Astrocyte of the spinal cord (primary cell): ENCODE measurements around the gene ADGRG7.

ENCODE experiments used
- DNase-seq: peaks from one replicate; pipeline ENCODE4 v3.0.0; 2011; ENCODE audit warnings: low read depth, low spot score
- H3K4me3 ChIP-seq: 2 replicates; pipeline ENCODE4 v1.5.1; 2011; ENCODE audit warnings: low read depth, mild to moderate bottlenecking, low read length, moderate library complexity
- in situ Hi-C: cut with HindIII; loops from 2 replicates; pipeline ENCODE4 v1.10.0; 2017; ENCODE audit warnings: low sequenced_read_pairs
- TF ChIP-seq, protein P1 (sequence below): IDR thresholded peaks from 2 replicates; pipeline ENCODE4 v1.5.1; 2012; ENCODE audit warnings: low read depth, mild to moderate bottlenecking, low read length, inconsistent platforms

ADGRG7 gene

DNA sequence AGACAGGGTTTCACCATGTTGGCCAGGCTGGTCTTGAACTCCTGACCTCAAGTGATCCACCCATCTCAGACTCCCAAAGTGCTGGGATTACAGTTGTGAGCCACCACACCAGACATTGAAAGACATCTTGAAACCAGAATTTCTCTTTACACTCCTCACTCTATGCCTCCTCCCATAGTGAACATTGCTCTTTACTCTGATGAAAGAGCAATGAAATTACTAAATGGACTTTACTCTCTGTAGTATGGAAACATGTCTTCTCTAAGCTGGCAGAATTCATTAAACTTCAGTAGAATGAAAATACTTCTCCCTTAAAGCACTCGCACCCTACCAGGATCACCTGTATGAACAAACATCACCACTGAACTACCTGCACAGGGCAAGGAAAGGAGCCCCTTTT, 72.1 kb downstream of the ADGRG7 start:
- TF ChIP-seq, protein P1, sequence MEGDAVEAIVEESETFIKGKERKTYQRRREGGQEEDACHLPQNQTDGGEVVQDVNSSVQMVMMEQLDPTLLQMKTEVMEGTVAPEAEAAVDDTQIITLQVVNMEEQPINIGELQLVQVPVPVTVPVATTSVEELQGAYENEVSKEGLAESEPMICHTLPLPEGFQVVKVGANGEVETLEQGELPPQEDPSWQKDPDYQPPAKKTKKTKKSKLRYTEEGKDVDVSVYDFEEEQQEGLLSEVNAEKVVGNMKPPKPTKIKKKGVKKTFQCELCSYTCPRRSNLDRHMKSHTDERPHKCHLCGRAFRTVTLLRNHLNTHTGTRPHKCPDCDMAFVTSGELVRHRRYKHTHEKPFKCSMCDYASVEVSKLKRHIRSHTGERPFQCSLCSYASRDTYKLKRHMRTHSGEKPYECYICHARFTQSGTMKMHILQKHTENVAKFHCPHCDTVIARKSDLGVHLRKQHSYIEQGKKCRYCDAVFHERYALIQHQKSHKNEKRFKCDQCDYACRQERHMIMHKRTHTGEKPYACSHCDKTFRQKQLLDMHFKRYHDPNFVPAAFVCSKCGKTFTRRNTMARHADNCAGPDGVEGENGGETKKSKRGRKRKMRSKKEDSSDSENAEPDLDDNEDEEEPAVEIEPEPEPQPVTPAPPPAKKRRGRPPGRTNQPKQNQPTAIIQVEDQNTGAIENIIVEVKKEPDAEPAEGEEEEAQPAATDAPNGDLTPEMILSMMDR, result no peak
- no peak for DNase-seq
- H3K4me3 ChIP-seq, result no peak overlapping the region
- in situ Hi-C loops, result no loop called here

DNA sequence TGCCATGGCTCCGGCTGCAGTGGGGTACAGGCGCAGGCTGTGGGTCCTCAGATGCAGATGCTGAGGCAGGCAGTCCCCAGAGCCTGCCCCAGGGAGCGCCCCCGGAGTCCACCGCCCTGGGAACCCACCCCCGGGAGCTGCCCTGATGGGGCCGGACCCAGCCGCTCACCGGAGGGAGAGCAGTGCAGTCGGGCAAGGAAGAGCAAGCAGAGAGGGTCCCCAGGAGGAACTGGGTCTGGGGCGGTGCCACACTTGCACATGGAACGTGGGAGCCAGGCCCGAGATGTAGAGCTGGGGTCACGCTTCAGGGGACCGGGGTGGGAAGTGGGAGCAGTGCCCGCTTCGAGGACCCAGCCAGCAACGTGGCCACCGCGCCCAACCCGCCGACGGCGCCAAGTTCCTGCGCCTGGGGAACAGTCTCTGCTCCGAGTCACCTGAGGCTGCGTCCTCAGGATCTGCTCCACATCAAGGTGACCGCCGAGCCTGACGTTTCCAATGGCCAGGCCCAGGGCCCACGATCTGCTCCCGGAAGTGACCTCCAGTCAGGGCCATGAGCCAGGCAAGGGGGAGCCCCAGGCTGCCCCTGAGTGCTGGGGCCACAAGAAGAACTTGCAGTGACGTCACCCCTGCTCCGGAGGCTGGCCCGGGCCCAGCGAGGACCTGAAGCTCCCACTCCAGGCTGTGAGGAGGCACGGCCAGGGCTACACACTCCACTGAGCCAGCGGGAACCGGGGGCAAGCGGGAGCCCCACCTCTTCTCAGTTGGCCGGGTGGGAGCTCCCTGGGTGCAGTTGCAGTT, 72.9 kb downstream of the ADGRG7 start:
- H3K4me3 ChIP-seq, result no peak overlapping the region
- DNase-seq, result no peak
- in situ Hi-C loops, result no loop called here
- TF ChIP-seq, protein P1, result no peak

DNA sequence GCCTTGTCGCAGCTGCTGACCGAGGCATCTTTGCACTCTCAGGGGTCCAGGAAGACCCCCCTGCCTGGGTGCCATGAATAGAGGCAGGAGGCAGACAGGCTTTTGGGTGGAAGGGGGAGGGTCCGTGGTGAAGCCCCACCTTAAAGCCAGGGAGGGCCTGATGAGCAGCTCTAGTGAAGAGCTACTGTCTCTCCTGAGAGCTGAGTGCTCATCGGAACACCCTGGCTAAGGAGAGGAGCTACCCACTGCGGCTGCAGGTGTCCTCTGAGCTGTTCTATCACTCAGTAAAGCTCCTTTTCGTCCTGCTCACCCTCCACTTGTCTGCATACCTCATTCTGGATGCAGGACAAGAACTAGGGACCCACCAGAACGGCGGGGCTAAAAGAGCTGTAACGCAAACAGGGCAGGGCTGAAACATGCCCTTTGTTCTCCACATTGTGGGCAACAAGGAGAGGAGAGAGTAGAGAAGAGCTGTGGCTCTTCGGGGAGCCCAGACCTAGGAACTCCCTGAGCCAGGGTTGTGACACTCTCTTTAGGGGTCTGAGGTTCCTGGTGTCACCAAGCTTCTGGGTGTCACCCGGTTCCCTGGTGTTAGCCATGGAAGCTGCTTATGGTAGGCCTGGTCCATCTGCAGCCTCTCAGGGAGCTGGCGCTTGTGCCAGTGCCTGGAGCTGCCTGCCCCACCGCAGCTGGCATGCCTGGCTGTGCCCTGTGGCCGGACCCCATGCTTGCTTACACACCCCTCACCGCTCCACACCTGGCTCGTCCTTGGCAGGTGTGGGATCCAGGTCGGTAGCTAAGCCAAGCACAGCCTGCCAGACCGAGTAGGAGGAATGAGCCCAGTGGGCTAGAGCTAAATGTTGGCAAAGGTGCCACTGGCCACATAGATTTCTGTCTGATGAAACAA, 73.7 kb downstream of the ADGRG7 start:
- TF ChIP-seq, protein P1, result no peak
- DNase-seq, result no peak
- in situ Hi-C loops, result no loop called here
- H3K4me3 ChIP-seq, result no peak overlapping the region

DNA sequence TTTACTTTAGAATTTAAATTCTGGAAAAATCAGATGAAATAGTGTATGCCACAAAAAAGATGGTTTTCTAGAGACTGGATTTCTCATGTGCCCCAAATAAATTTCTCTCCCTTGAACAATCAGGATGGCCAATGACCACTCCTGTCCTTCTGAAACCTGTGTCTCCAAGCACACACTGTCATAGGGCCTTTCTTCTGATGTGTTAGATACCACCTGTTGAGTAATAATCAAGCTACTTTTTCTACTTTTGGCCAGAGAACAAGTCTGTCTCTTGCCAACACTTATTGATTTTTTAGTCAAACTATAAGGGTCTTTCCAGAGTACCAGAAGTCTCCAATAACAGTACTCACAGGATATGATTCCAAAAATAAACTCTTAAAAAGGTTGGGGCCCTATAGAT, 83.8 kb downstream of the ADGRG7 start:
- in situ Hi-C loops, result no loop called here
- no peak for DNase-seq
- TF ChIP-seq, protein P1, result no peak
- H3K4me3 ChIP-seq, result no peak overlapping the region

DNA sequence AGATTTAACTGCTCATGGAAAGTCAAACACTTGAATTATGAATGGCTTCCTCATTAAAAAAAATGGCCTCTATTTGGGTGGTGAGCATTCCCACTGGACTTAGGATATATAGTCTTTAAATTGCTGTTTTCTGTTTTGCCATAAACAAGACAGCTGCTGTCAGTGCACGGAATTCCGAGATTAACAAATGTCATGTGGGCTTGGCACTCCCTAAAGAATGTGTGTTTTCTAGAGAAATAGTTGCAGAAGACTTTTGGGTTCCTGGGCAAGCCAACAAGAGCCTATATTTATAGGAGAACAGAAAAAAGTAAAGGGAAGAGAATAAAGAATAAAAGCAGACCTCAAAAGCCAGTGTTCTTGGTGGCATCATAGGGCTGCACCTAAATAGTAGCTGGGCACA, 86.3 kb downstream of the ADGRG7 start:
- no peak for DNase-seq
- no peak overlapping the region for H3K4me3 ChIP-seq
- TF ChIP-seq, protein P1, result no peak
- in situ Hi-C loops, result no loop called here

DNA sequence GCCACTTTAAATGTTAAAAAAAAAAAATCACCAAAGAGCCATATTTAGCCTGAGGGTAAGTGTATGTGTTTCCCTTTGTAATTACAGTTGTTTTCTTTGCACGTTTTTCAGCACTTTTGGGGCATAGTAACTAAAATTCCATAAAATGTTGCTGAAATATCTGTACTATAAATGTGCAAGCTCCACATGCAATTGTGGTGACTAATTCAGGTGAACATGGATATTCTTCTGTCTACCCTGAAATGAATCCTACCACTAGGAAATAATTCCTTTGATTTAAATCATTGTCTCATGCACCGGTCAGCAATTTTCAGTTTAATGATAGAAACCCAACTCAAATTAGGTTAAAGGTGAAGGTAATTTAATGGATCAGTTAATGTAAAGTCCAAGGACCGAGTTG, 86.8 kb downstream of the ADGRG7 start:
- no peak overlapping the region for H3K4me3 ChIP-seq
- TF ChIP-seq, protein P1, result no peak
- no peak for DNase-seq
- in situ Hi-C loops, result no loop called here
